ENCODE measurements around the gene MACF1. TPM values are rescaled to one million over a fixed set of nuclear protein-coding genes. Genes with fewer than 3 reads are reported as not detected.

The MACF1 gene
- total RNA-seq, 1 experiment from 2014 or later, result 265 TPM

DNA sequence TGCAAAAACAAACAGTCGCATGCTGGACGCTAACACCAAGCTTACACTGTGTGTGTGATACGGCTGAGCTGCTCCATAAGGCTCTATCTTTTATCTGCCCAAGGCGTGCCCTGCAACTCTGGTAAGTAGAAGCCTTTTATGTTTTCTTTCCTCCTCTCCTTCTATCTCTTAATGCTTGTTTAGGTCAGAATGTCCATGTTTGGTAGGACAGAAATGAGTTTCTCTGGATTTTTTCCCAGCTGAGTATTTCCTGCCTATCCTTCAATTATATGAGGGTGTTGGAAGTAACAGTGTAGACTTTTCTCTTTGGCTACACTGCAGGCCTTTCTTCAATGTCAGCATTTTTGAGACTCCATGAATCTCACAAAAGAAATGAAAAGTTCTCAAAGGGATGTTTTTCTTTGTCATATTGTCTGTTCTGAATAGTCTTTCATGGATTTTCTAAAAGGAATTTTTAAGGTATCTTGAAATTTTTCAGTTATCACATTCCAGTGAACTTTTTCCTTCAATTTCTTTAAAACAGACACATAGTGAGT lies 124.2 kb downstream of the MACF1 start:
- intact Hi-C loops (cut with micrococcal nuclease; ENCODE audit: unreplicated experiment), result no loop called here
- Histone ChIP-seq H3K4me3 (ENCODE audit: low read depth, low read length, poor library complexity, severe bottlenecking) (no peak overlapping the region), H3K36me3 (ENCODE audit: insufficient read depth, low read length, poor library complexity, severe bottlenecking) (peaks cover 30% of the 10 kb centered on the region), H3K9me3 (ENCODE audit: low read depth, low read length, poor library complexity, severe bottlenecking) (no peaks in the 10 kb centered on the region), H3K27ac (ENCODE audit: low read depth, low read length, poor library complexity, severe bottlenecking) (no peak overlapping the region), H3K4me1 (ENCODE audit: insufficient read depth, low read length, poor library complexity, severe bottlenecking) (no peaks in the 10 kb centered on the region), H3K27me3 (replicated peaks; ENCODE audit: insufficient read depth, low read depth, low read length, poor library complexity) (no peaks in the 10 kb centered on the region)
- TF ChIP-seq, protein P1, sequence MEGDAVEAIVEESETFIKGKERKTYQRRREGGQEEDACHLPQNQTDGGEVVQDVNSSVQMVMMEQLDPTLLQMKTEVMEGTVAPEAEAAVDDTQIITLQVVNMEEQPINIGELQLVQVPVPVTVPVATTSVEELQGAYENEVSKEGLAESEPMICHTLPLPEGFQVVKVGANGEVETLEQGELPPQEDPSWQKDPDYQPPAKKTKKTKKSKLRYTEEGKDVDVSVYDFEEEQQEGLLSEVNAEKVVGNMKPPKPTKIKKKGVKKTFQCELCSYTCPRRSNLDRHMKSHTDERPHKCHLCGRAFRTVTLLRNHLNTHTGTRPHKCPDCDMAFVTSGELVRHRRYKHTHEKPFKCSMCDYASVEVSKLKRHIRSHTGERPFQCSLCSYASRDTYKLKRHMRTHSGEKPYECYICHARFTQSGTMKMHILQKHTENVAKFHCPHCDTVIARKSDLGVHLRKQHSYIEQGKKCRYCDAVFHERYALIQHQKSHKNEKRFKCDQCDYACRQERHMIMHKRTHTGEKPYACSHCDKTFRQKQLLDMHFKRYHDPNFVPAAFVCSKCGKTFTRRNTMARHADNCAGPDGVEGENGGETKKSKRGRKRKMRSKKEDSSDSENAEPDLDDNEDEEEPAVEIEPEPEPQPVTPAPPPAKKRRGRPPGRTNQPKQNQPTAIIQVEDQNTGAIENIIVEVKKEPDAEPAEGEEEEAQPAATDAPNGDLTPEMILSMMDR (conservative IDR thresholded peaks at IDR 0.05; ENCODE audit: low read depth, low read length), result no peak
- TF ChIP-seq EZH2 (IDR thresholded peaks at IDR 0.05; ENCODE audit: borderline replicate concordance, low read depth, low read length, poor library complexity, severe bottlenecking), result no peak
- CTCF ChIA-PET, result no interaction called here
- POLR2A ChIA-PET (ENCODE audit: low non-redundant PET), result no interaction called here
- DNase-seq (ENCODE audit: low spot score), result no peak
- BruUV-seq (replicated peaks), result no TSS peak

DNA sequence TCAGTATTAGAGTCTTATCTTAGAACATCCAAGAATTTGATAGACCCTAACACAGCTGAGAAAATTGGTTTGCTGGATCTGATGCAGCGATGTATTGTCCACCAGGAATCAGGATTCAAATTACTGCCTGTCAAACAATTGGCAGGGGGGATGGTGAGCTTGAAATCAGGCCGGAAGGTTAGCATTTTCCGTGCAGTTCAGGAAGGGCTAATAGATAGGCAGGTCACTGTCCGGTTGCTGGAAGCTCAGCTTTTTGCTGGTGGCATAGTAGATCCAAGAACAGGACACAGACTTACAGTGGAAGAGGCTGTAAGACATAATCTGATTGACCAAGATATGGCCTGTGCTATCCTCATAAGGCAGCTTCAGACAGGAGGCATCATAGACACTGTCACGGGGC lies 127.2 kb downstream of the MACF1 start:
- Histone ChIP-seq H3K4me3 (ENCODE audit: low read depth, low read length, poor library complexity, severe bottlenecking) (no peak overlapping the region), H3K4me1 (ENCODE audit: insufficient read depth, low read length, poor library complexity, severe bottlenecking) (no peaks in the 10 kb centered on the region), H3K36me3 (ENCODE audit: insufficient read depth, low read length, poor library complexity, severe bottlenecking) (peaks cover 7% of the 10 kb centered on the region), H3K27me3 (replicated peaks; ENCODE audit: insufficient read depth, low read depth, low read length, poor library complexity) (no peaks in the 10 kb centered on the region), H3K27ac (ENCODE audit: low read depth, low read length, poor library complexity, severe bottlenecking) (no peak overlapping the region), H3K9me3 (ENCODE audit: low read depth, low read length, poor library complexity, severe bottlenecking) (no peaks in the 10 kb centered on the region)
- CTCF ChIA-PET, result no interaction called here
- TF ChIP-seq EZH2 (IDR thresholded peaks at IDR 0.05; ENCODE audit: borderline replicate concordance, low read depth, low read length, poor library complexity, severe bottlenecking), result no peak
- no peak for DNase-seq (ENCODE audit: low spot score)
- POLR2A ChIA-PET (ENCODE audit: low non-redundant PET), result no interaction called here
- intact Hi-C loops (cut with micrococcal nuclease; ENCODE audit: unreplicated experiment), result no loop called here
- BruUV-seq (replicated peaks), result no TSS peak

DNA sequence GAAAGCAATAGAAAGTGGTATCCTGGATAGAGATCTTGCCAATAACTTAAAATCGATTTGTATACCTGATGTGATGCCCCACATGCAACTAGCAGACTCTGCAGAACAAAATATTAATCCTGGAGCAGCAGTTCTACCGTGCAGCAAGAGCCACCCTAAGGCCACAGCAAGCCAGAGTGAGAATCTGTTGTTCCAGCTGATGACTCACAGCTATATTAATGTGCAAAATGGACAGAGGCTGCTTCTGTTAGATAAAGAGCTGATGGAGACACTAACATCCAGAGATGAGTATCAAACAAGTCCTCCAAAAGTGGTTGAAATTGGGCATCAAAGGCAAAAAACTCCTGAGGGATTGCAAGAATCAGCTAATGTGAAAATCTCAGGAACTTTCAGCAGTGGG lies 127.8 kb downstream of the MACF1 start:
- ChIA-PET CTCF (no interaction called here), POLR2A (ENCODE audit: low non-redundant PET) (no interaction called here)
- H3K27ac ChIP-seq (ENCODE audit: low read depth, low read length, poor library complexity, severe bottlenecking), result no peak overlapping the region
- H3K27me3 ChIP-seq (replicated peaks; ENCODE audit: insufficient read depth, low read depth, low read length, poor library complexity), result no peaks in the 10 kb centered on the region
- H3K4me3 ChIP-seq (ENCODE audit: low read depth, low read length, poor library complexity, severe bottlenecking), result no peak overlapping the region
- no peaks in the 10 kb centered on the region for H3K9me3 ChIP-seq (ENCODE audit: low read depth, low read length, poor library complexity, severe bottlenecking)
- peaks cover 7% of the 10 kb centered on the region for H3K36me3 ChIP-seq (ENCODE audit: insufficient read depth, low read length, poor library complexity, severe bottlenecking)
- TF ChIP-seq EZH2 (IDR thresholded peaks at IDR 0.05; ENCODE audit: borderline replicate concordance, low read depth, low read length, poor library complexity, severe bottlenecking), result no peak
- TF ChIP-seq, protein P1 (conservative IDR thresholded peaks at IDR 0.05; ENCODE audit: low read depth, low read length), result no peak
- intact Hi-C loops (cut with micrococcal nuclease; ENCODE audit: unreplicated experiment), result no loop called here
- H3K4me1 ChIP-seq (ENCODE audit: insufficient read depth, low read length, poor library complexity, severe bottlenecking), result no peaks in the 10 kb centered on the region
- DNase-seq (ENCODE audit: low spot score), result no peak
- BruUV-seq (replicated peaks), result no TSS peak

DNA sequence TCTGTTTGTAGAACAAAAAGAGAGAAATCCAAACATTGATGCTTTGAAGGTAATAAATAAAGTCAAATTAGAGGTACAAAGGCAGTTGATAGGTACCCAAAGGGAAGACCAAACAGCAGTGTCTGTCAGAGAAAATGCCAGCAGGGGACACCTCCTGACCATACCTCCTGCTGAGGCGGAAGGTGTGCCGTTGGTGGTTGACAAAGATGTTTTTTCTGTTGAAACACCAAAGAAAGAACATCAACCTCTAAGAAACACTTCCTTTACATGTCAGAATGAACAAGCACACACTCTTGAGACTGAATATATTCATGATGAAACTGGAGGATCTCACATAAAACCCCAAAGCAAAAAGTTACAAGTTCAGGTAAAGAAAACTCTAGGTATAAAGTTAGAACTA lies 128.3 kb downstream of the MACF1 start:
- no peaks in the 10 kb centered on the region for H3K9me3 ChIP-seq (ENCODE audit: low read depth, low read length, poor library complexity, severe bottlenecking)
- H3K36me3 ChIP-seq (ENCODE audit: insufficient read depth, low read length, poor library complexity, severe bottlenecking), result peaks cover 7% of the 10 kb centered on the region
- TF ChIP-seq, protein P1 (conservative IDR thresholded peaks at IDR 0.05; ENCODE audit: low read depth, low read length), result no peak
- no peak for TF ChIP-seq EZH2 (IDR thresholded peaks at IDR 0.05; ENCODE audit: borderline replicate concordance, low read depth, low read length, poor library complexity, severe bottlenecking)
- ChIA-PET CTCF (no interaction called here), POLR2A (ENCODE audit: low non-redundant PET) (no interaction called here)
- H3K27ac ChIP-seq (ENCODE audit: low read depth, low read length, poor library complexity, severe bottlenecking), result no peak overlapping the region
- TSS peak; percentile 10 for BruUV-seq (replicated peaks)
- H3K4me3 ChIP-seq (ENCODE audit: low read depth, low read length, poor library complexity, severe bottlenecking), result no peak overlapping the region
- intact Hi-C loops (cut with micrococcal nuclease; ENCODE audit: unreplicated experiment), result no loop called here
- no peaks in the 10 kb centered on the region for H3K4me1 ChIP-seq (ENCODE audit: insufficient read depth, low read length, poor library complexity, severe bottlenecking)
- DNase-seq (ENCODE audit: low spot score), result no peak
- no peaks in the 10 kb centered on the region for H3K27me3 ChIP-seq (replicated peaks; ENCODE audit: insufficient read depth, low read depth, low read length, poor library complexity)

Data from A673 (cell line).